GM23338 (cell line): ENCODE measurements around the gene IFIT1B. TPM values are rescaled to one million over a fixed set of nuclear protein-coding genes. Genes with fewer than 3 reads are reported as not detected.
A peak's percentile ranks its signal among the peaks of the same experiment; 100 is the strongest.
"Not testable (repeated sequence)": the region's sequence is repeated elsewhere in the genome, so short reads cannot be mapped to it uniquely, and the experiment has no call there.

Source experiments
- ATAC-seq: fragments of 200-7000 bp; cut with Tn5 transposase; 3 replicates; pipeline ENCODE4 v1.9.1; 2020
- DNase-seq: peaks from one replicate; pipeline ENCODE4 v3.0.0-alpha.2; 2015; ENCODE audit warnings: low spot score
- H2AFZ ChIP-seq: fragments of 200-600 bp; sonication (generic); 2 replicates; pipeline ENCODE4 v1.8.0; 2016; ENCODE audit warnings: antibody characterized with exemption, mild to moderate bottlenecking, moderate library complexity
- H3F3A ChIP-seq: fragments of 200-600 bp; sonication (generic); replicated peaks from 2 replicates; pipeline ENCODE4 v1.8.0; 2017; ENCODE audit warnings: antibody characterized with exemption, mixed run types, low read depth
- H3K27ac ChIP-seq: fragments of 200-600 bp; sonication (generic); 2 replicates; pipeline ENCODE4 v1.6.1; 2016; ENCODE audit warnings: low read depth
- H3K27me3 ChIP-seq: fragments of 200-600 bp; sonication (generic); 2 replicates; pipeline ENCODE4 v1.8.0; 2016; ENCODE audit warnings: mild to moderate bottlenecking, mixed run types, moderate library complexity; ENCODE audit not compliant: insufficient read depth
- H3K36me3 ChIP-seq: fragments of 200-600 bp; sonication (generic); 2 replicates; pipeline ENCODE4 v1.8.0; 2016; ENCODE audit warnings: mild to moderate bottlenecking; ENCODE audit not compliant: insufficient read depth
- H3K4me1 ChIP-seq: fragments of 200-600 bp; sonication (generic); 2 replicates; pipeline ENCODE4 v1.8.0; 2016; ENCODE audit warnings: mild to moderate bottlenecking, moderate library complexity; ENCODE audit not compliant: insufficient read depth
- H3K4me2 ChIP-seq: fragments of 200-600 bp; sonication (generic); 2 replicates; pipeline ENCODE4 v1.7.1; 2017; ENCODE audit warnings: mixed run types
- H3K4me3 ChIP-seq: fragments of 200-600 bp; sonication (generic); 2 replicates; pipeline ENCODE4 v1.6.1; 2016; ENCODE audit warnings: mixed run types
- H3K79me2 ChIP-seq: fragments of 200-600 bp; sonication (generic); replicated peaks from 2 replicates; pipeline ENCODE4 v1.8.0; 2017; ENCODE audit warnings: mild to moderate bottlenecking; ENCODE audit not compliant: insufficient read depth
- H3K9me2 ChIP-seq: fragments of 200-600 bp; sonication (generic); 2 replicates; pipeline ENCODE4 v1.8.0; 2017; ENCODE audit not compliant: insufficient read depth
- H4K20me1 ChIP-seq: fragments of 200-600 bp; sonication (generic); replicated peaks from 2 replicates; pipeline ENCODE4 v1.8.0; 2017; ENCODE audit warnings: mild to moderate bottlenecking; ENCODE audit not compliant: insufficient read depth
- H3K27ac Mint-ChIP-seq: 2 replicates; pipeline ENCODE4 v1.8.0; 2020; ENCODE audit warnings: inconsistent platforms, mild to moderate bottlenecking, moderate library complexity, mixed read lengths
- H3K27me3 Mint-ChIP-seq: 3 replicates; pipeline ENCODE4 v1.8.0; 2022; ENCODE audit warnings: low read depth, mild to moderate bottlenecking, moderate library complexity, mixed read lengths, inconsistent platforms; ENCODE audit not compliant: insufficient read depth, poor library complexity
- H3K36me3 Mint-ChIP-seq: 3 replicates; pipeline ENCODE4 v1.8.0; 2021; ENCODE audit warnings: low read depth, mild to moderate bottlenecking, inconsistent platforms, moderate library complexity, mixed read lengths
- H3K4me1 Mint-ChIP-seq: 3 replicates; pipeline ENCODE4 v1.8.0; 2020; ENCODE audit warnings: mild to moderate bottlenecking, inconsistent platforms, mixed read lengths
- H3K4me3 Mint-ChIP-seq: 3 replicates; pipeline ENCODE4 v1.8.0; 2021; ENCODE audit warnings: moderate library complexity, mild to moderate bottlenecking, inconsistent platforms, mixed read lengths
- H3K9me3 Mint-ChIP-seq: 3 replicates; pipeline ENCODE4 v1.8.0; 2020; ENCODE audit warnings: moderate library complexity, mild to moderate bottlenecking, inconsistent platforms, mixed read lengths
- CREB1 ChIP-seq: fragments of 250-450 bp; sonication (Bioruptor Pico); IDR thresholded peaks from 2 replicates; pipeline ENCODE4 v1.5.0; 2020; ENCODE audit warnings: low read depth, mild to moderate bottlenecking, moderate library complexity
- EZH2 ChIP-seq: fragments of 200-600 bp; sonication (generic); IDR thresholded peaks from one replicate; pipeline ENCODE4 v1.8.0; 2017; ENCODE audit warnings: antibody characterized with exemption, mild to moderate bottlenecking, low read depth; ENCODE audit not compliant: unreplicated experiment
- JUNB ChIP-seq: IDR thresholded peaks from one replicate; pipeline ENCODE4 v1.6.1; 2016; ENCODE audit warnings: antibody characterized with exemption; ENCODE audit not compliant: unreplicated experiment
- NANOG ChIP-seq: IDR thresholded peaks from 2 replicates; pipeline ENCODE4 v1.6.1; 2016; ENCODE audit warnings: antibody characterized with exemption, borderline replicate concordance
- STAT1 ChIP-seq: IDR thresholded peaks from one replicate; pipeline ENCODE4 v1.6.1; 2016; ENCODE audit warnings: antibody characterized with exemption; ENCODE audit not compliant: unreplicated experiment
- ZNF114 ChIP-seq: fragments of 250-450 bp; sonication (Bioruptor Pico); IDR thresholded peaks from 2 replicates; pipeline ENCODE4 v1.5.0; 2020; ENCODE audit warnings: mild to moderate bottlenecking, moderate library complexity
- ZNF331 ChIP-seq: fragments of 250-450 bp; sonication (Bioruptor Pico); IDR thresholded peaks from 2 replicates; pipeline ENCODE4 v1.5.0; 2020; ENCODE audit warnings: low read depth, mild to moderate bottlenecking, moderate library complexity
- polyA plus RNA-seq: library from polyadenylated mRNA; unstranded; fragments of >200 nt; fragmentation: Nextera tagmentation; extraction: Ambion mirVana; gene quantifications from 2 replicates; pipeline ENCODE4 v1.2.1, GENCODE V29; 2016
- total RNA-seq: library from RNA; depleted of rRNA; stranded (reverse); fragments of >200 nt; shearing (Covaris generic); gene quantifications from 2 replicates; pipeline ENCODE4 v1.2.3, GENCODE V29; 2014
- TF ChIP-seq, protein P1 (sequence below), 2 experiments: fragments of 200-600 bp in 1 of 2; sonication (generic) in 1 of 2; conservative IDR thresholded peaks; 2 replicates each; pipeline versions ENCODE4 v1.5.1 to v1.6.1; 2016 to 2017; ENCODE audit warnings: antibody characterized with exemption in 2 of 2, low read depth in 2 of 2, mild to moderate bottlenecking in 2 of 2, moderate library complexity in 1 of 2
- TF ChIP-seq, protein P2 (sequence below): fragments of 250-450 bp; sonication (Bioruptor Pico); IDR thresholded peaks from 2 replicates; pipeline ENCODE4 v1.5.0; 2020; ENCODE audit warnings: mild to moderate bottlenecking, moderate library complexity

The IFIT1B gene
- total and polyA plus RNA-seq, 2 experiments from 2014 or later = 0.10 TPM; not detected in 1

DNA sequence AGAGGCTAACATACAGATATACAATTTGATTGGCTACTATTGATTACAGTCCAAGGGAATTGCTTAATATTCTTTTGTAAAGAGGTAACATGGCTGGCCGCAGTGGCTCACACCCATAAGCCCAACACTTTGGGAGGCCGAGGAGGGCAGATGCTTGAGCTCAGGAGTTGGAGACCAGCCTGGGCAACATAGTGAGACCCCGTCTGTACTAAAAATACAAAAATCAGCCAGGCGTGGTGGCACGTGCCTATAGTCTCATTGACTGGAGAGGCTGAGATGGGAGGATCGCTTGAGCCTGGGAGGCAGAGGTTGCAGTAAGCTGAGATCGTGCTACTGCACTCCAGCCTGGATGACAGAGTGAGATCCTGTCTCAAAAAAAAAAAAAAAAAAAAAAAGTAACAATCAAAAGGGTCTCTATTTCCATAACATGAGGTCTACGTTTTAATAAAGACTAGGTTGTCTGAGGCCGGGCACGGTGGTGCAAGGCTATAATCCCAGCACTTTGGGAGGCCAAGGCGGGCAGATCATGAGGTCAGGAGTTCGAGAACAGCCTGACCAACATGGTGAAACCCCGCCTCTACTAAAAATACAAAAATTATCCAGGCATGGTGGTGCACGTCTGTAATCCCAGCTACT is 46.3 kb upstream of the IFIT1B start:
- H4K20me1 ChIP-seq, H3K27me3 ChIP-seq, H3K9me3 Mint-ChIP-seq, H3K4me3 ChIP-seq, ATAC-seq, H3F3A ChIP-seq, H3K9me2 ChIP-seq, H3K4me3 Mint-ChIP-seq, H3K27ac Mint-ChIP-seq, H3K36me3 ChIP-seq, H3K4me2 ChIP-seq, H2AFZ ChIP-seq, H3K36me3 Mint-ChIP-seq, DNase-seq, H3K79me2 ChIP-seq: not testable (repeated sequence)
- H3K4me1 Mint-ChIP-seq = peaks cover 46% of the 10 kb centered on the region
- Histone ChIP-seq H3K27ac (0 out of 2 replicates have a peak overlapping the region, but pooled peaks have one; percentile 43), H3K4me1 (peaks cover 37% of the 10 kb centered on the region)
- H3K27me3 Mint-ChIP-seq = peaks cover 23% of the 10 kb centered on the region

DNA sequence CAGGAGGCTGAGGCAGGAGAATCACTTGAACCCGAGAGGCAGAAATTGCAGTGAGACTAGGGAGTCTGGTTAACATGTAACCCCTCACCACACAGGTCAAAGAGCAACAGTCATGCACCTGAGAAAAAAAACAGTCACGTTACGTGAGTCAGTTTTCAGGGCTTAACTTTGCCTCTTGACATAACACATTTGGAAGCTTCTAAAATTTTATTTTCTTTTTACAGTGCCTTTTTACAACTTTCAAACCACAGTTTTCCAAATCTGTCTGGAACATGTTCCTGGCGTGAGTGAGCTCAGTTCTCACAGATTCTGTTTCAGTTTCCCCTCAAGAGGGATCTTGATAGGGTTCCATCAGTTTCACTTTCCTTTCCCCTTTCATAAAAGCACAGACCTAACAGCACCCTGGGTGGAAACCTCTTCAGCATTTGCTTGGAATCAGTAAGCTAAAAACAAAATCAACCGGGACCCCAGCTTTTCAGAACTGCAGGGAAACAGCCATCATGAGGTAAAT is 45.7 kb upstream of the IFIT1B start:
- Mint-ChIP-seq H3K9me3 (no peaks in the 10 kb centered on the region; the same call in 2 of the 3 replicates), H3K27me3 (peaks cover 22% of the 10 kb centered on the region), H3K27ac (peak overlapping the region; percentile 78; the same call in 1 of the 2 replicates), H3K4me1 (peaks cover 42% of the 10 kb centered on the region), H3K4me3 (no peak overlapping the region), H3K36me3 (no peaks in the 10 kb centered on the region)
- TF ChIP-seq EZH2 = no peak
- TF ChIP-seq JUNB = no peak
- no peak for TF ChIP-seq STAT1
- TF ChIP-seq ZNF331 (CRISPR knock-in tag) = no peak
- no peak for TF ChIP-seq CREB1
- no peak for TF ChIP-seq NANOG
- TF ChIP-seq, protein P1, sequence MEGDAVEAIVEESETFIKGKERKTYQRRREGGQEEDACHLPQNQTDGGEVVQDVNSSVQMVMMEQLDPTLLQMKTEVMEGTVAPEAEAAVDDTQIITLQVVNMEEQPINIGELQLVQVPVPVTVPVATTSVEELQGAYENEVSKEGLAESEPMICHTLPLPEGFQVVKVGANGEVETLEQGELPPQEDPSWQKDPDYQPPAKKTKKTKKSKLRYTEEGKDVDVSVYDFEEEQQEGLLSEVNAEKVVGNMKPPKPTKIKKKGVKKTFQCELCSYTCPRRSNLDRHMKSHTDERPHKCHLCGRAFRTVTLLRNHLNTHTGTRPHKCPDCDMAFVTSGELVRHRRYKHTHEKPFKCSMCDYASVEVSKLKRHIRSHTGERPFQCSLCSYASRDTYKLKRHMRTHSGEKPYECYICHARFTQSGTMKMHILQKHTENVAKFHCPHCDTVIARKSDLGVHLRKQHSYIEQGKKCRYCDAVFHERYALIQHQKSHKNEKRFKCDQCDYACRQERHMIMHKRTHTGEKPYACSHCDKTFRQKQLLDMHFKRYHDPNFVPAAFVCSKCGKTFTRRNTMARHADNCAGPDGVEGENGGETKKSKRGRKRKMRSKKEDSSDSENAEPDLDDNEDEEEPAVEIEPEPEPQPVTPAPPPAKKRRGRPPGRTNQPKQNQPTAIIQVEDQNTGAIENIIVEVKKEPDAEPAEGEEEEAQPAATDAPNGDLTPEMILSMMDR (conservative IDR thresholded peaks at IDR 0.05; ENCODE audit: low read depth in 2 of 2) = no peak
- TF ChIP-seq ZNF114 (CRISPR knock-in tag) = no peak
- TF ChIP-seq, protein P2, sequence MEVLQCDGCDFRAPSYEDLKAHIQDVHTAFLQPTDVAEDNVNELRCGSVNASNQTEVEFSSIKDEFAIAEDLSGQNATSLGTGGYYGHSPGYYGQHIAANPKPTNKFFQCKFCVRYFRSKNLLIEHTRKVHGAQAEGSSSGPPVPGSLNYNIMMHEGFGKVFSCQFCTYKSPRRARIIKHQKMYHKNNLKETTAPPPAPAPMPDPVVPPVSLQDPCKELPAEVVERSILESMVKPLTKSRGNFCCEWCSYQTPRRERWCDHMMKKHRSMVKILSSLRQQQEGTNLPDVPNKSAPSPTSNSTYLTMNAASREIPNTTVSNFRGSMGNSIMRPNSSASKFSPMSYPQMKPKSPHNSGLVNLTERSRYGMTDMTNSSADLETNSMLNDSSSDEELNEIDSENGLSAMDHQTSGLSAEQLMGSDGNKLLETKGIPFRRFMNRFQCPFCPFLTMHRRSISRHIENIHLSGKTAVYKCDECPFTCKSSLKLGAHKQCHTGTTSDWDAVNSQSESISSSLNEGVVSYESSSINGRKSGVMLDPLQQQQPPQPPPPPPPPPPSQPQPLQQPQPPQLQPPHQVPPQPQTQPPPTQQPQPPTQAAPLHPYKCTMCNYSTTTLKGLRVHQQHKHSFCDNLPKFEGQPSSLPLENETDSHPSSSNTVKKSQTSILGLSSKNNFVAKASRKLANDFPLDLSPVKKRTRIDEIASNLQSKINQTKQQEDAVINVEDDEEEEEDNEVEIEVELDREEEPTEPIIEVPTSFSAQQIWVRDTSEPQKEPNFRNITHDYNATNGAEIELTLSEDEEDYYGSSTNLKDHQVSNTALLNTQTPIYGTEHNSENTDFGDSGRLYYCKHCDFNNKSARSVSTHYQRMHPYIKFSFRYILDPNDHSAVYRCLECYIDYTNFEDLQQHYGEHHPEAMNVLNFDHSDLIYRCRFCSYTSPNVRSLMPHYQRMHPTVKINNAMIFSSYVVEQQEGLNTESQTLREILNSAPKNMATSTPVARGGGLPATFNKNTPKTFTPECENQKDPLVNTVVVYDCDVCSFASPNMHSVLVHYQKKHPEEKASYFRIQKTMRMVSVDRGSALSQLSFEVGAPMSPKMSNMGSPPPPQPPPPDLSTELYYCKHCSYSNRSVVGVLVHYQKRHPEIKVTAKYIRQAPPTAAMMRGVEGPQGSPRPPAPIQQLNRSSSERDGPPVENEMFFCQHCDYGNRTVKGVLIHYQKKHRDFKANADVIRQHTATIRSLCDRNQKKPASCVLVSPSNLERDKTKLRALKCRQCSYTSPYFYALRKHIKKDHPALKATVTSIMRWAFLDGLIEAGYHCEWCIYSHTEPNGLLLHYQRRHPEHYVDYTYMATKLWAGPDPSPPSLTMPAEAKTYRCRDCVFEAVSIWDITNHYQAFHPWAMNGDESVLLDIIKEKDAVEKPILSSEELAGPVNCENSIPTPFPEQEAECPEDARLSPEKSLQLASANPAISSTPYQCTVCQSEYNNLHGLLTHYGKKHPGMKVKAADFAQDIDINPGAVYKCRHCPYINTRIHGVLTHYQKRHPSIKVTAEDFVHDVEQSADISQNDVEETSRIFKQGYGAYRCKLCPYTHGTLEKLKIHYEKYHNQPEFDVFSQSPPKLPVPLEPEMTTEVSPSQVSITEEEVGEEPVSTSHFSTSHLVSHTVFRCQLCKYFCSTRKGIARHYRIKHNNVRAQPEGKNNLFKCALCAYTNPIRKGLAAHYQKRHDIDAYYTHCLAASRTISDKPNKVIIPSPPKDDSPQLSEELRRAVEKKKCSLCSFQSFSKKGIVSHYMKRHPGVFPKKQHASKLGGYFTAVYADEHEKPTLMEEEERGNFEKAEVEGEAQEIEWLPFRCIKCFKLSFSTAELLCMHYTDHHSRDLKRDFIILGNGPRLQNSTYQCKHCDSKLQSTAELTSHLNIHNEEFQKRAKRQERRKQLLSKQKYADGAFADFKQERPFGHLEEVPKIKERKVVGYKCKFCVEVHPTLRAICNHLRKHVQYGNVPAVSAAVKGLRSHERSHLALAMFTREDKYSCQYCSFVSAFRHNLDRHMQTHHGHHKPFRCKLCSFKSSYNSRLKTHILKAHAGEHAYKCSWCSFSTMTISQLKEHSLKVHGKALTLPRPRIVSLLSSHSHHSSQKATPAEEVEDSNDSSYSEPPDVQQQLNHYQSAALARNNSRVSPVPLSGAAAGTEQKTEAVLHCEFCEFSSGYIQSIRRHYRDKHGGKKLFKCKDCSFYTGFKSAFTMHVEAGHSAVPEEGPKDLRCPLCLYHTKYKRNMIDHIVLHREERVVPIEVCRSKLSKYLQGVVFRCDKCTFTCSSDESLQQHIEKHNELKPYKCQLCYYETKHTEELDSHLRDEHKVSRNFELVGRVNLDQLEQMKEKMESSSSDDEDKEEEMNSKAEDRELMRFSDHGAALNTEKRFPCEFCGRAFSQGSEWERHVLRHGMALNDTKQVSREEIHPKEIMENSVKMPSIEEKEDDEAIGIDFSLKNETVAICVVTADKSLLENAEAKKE = no peak
- DNase-seq (no peak), ATAC-seq (peak; percentile 21; the same call in 2 of the 3 replicates)
- H3K4me1 ChIP-seq = peaks cover 36% of the 10 kb centered on the region
- H3K4me2 ChIP-seq = no peak overlapping the region
- H4K20me1 ChIP-seq = no peaks in the 10 kb centered on the region
- H3K36me3 ChIP-seq = no peaks in the 10 kb centered on the region
- H3K27me3 ChIP-seq = no peaks in the 10 kb centered on the region
- peak overlapping the region; percentile 43 for H3K27ac ChIP-seq
- H2AFZ ChIP-seq = 0 out of 2 replicates have a peak overlapping the region, but pooled peaks have one; percentile 38
- H3F3A ChIP-seq = no peaks in the 10 kb centered on the region; the same call in 1 of the 2 replicates
- no peaks in the 10 kb centered on the region; the same call in 1 of the 2 replicates for H3K9me2 ChIP-seq
- no peaks in the 10 kb centered on the region for H3K79me2 ChIP-seq
- H3K4me3 ChIP-seq = no peak overlapping the region
